ENCODE measurements around the gene FNDC4.

Gene FNDC4

DNA sequence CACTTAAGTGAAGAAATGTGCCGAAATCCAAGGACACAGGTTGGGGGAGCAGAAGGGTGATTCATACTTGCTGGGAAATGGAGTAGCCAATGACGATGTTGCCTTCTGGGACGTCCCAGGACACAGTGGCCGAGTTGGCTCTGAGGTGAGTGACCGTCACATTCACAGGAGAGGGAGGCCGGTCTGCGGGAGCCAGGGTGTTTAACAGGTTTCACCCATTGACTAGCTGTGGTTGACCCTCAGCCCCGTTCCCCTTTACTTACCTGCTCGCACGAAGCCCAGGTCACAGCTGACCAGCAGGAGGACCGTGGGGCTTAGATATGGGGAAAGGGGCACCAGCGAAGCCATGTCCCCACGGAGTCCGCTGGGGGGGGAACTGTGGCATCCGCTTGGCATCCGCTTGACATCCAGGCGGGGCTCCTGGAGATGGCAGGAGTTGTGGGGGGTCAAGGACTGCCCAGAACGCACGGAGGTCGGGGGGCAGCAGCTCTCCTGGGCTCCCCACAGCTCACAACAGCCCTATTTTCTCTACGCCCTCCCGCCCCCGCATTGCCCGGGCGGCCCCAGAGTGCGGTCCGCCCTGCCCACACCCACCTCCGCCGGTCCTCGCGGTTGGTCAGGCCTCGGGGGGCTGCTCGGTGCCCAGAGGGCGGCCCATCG lies 586 bp downstream of the FNDC4 start:
- Histone ChIP-seq H3K4me1 (ENCODE audit: control insufficient read depth, insufficient read depth, low read length) (peaks cover 2% of the 10 kb centered on the region; the same call in 1 of the 2 replicates), H3K27ac (ENCODE audit: low read length) (no peak overlapping the region), H3K27me3 (ENCODE audit: control insufficient read depth, insufficient read depth, low read length) (no peaks in the 10 kb centered on the region; the same call in 1 of the 2 replicates), H3K9me3 (ENCODE audit: control insufficient read depth, insufficient read depth, low read length) (no peaks in the 10 kb centered on the region), H3K36me3 (ENCODE audit: control insufficient read depth, insufficient read depth, low read length) (no peaks in the 10 kb centered on the region), H3K4me3 (ENCODE audit: low read length) (peak overlapping the region; percentile 71)
- WGBS (ENCODE audit: insufficient coverage, insufficient read length), result no CpG with 5 or more reads among the region's 35 CpGs
- DNase-seq (ENCODE audit: low read depth, low spot score), result no peak

DNA sequence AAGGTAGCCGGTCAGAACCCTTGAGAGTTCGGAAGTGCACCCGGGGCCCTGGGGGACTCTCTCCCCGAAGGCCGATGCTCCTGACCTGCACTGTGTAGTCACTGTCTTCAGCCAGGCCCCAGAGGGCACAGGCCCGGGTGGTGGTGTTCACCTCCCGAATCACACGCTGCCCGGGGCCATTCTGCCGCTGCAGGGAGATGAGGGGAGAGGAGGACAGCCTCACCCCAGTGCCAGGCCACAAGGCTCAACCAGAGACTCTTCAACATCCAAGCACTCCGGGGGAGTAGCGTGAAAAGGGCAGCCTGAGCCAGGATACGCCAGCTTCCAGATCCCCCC lies 1.1 kb downstream of the FNDC4 start:
- peaks cover 2% of the 10 kb centered on the region; the same call in 1 of the 2 replicates for H3K4me1 ChIP-seq (ENCODE audit: control insufficient read depth, insufficient read depth, low read length)
- no peak for DNase-seq (ENCODE audit: low read depth, low spot score)
- no peaks in the 10 kb centered on the region for H3K36me3 ChIP-seq (ENCODE audit: control insufficient read depth, insufficient read depth, low read length)
- no peak overlapping the region; the same call in 1 of the 2 replicates for H3K4me3 ChIP-seq (ENCODE audit: low read length)
- no peak overlapping the region for H3K27ac ChIP-seq (ENCODE audit: low read length)
- no CpG with 5 or more reads among the region's 13 CpGs for WGBS (ENCODE audit: insufficient coverage, insufficient read length)
- no peaks in the 10 kb centered on the region; the same call in 1 of the 2 replicates for H3K27me3 ChIP-seq (ENCODE audit: control insufficient read depth, insufficient read depth, low read length)
- H3K9me3 ChIP-seq (ENCODE audit: control insufficient read depth, insufficient read depth, low read length), result no peaks in the 10 kb centered on the region

DNA sequence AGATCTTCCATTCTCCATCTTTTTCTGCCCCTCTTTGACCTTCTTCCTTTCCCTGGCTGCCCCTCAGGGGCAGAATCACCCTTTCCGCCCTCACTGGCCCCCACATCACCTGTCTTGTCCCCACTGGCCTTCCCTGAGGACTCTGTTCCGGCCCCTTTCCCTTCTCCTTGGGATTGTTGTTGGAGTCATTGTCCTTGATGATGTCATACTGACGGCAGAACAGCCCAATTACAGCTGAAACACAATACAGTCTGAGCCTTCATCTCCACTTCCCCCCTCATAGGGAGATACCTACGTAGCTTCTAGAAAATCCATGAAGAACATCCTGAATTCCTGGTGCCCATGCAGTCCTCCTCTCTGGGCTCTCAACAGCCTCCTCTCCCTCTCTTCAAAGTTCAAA lies 2.4 kb downstream of the FNDC4 start:
- H3K4me3 ChIP-seq (ENCODE audit: low read length), result no peak overlapping the region
- no peaks in the 10 kb centered on the region for H3K9me3 ChIP-seq (ENCODE audit: control insufficient read depth, insufficient read depth, low read length)
- WGBS (ENCODE audit: insufficient coverage, insufficient read length), result no CpG with 5 or more reads among the region's 4 CpGs
- H3K27ac ChIP-seq (ENCODE audit: low read length), result no peak overlapping the region
- H3K4me1 ChIP-seq (ENCODE audit: control insufficient read depth, insufficient read depth, low read length), result peaks cover 2% of the 10 kb centered on the region; the same call in 1 of the 2 replicates
- no peak for DNase-seq (ENCODE audit: low read depth, low spot score)
- H3K36me3 ChIP-seq (ENCODE audit: control insufficient read depth, insufficient read depth, low read length), result no peaks in the 10 kb centered on the region
- no peaks in the 10 kb centered on the region; the same call in 1 of the 2 replicates for H3K27me3 ChIP-seq (ENCODE audit: control insufficient read depth, insufficient read depth, low read length)

DNA sequence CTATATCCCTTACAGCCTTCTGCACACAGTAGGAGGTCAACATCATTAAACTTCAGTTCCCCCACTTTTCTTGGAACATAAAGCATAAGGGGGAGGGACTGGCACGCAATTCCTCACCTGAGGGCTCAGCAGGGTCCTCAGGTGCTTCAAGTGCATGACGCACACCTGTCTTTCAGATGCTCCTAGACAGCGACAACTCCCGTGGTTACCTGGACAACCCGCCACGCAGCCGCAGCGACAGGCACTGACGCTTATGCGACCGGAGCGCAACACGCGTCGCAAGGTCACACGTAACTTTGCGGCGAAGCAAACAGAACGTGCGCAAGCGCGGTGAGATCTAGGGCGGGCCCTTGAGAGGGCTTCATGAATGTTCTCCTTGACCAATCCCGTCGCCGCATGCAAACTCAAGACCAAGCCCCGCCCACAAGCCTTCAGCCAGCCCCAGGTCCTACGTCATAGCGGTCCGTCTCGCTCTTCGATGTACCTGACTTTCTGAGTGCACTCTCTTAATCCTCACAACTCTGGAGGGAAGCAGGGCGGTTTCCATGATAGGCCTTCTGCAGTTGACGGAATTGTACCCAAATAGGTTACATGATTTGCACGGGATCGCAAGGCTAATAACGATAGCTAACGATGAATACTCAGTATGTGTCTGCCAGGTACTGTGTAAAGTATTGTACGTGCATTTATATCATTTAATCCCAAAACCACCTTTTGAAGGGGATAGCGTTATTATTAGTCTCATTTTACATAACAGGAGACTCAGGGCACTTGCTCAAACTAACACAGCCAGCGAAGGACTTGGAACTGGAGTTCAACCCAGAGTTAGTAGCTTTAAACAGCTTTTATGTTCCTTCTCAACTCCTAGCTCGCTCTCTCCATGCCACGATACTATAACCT lies 5.3 kb downstream of the FNDC4 start, which contains the start of gene IFT172:
TSS of gene IFT172 (minus strand) at position 246 of the 900 bp plus-strand sequence. CDS start at position 156, 90 bp downstream.
- H3K27me3 ChIP-seq (ENCODE audit: control insufficient read depth, insufficient read depth, low read length), result no peaks in the 10 kb centered on the region; the same call in 1 of the 2 replicates
- no CpG with 5 or more reads among the region's 43 CpGs for WGBS (ENCODE audit: insufficient coverage, insufficient read length)
- peak within 1 kb of the TSS; percentile 65; the same call in 1 of the 2 replicates for H3K4me3 ChIP-seq (ENCODE audit: low read length)
- DNase-seq (ENCODE audit: low read depth, low spot score), result peak; percentile 100
- H3K9me3 ChIP-seq (ENCODE audit: control insufficient read depth, insufficient read depth, low read length), result no peaks in the 10 kb centered on the region
- peaks cover 2% of the 10 kb centered on the region; the same call in 1 of the 2 replicates for H3K4me1 ChIP-seq (ENCODE audit: control insufficient read depth, insufficient read depth, low read length)
- no peak within 1 kb of the TSS for H3K27ac ChIP-seq (ENCODE audit: low read length)
- no peaks in the 10 kb centered on the region for H3K36me3 ChIP-seq (ENCODE audit: control insufficient read depth, insufficient read depth, low read length)

DNA sequence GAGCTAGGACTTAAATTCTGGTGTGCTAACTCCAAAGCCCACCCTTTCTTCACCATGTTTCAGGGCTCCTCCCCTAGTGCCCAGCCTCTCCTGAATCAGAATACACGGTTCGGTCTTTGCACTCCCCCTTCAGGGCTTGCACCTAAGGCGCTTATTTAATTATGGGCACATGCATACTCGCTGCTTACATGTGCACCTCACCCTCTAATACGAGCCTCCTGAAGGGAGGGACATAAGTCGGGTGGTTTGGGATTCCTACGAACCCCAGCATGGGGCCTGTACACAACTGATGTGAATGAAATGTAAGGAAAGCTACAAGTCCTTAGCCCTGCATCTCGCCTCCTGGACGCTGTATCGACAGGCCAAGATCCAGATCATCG lies 5.9 kb downstream of the FNDC4 start:
- Histone ChIP-seq H3K9me3 (ENCODE audit: control insufficient read depth, insufficient read depth, low read length) (no peaks in the 10 kb centered on the region), H3K27me3 (ENCODE audit: control insufficient read depth, insufficient read depth, low read length) (no peaks in the 10 kb centered on the region; the same call in 1 of the 2 replicates), H3K36me3 (ENCODE audit: control insufficient read depth, insufficient read depth, low read length) (no peaks in the 10 kb centered on the region), H3K4me1 (ENCODE audit: control insufficient read depth, insufficient read depth, low read length) (peaks cover under 1% of the 10 kb centered on the region; the same call in 1 of the 2 replicates), H3K27ac (ENCODE audit: low read length) (no peak overlapping the region), H3K4me3 (ENCODE audit: low read length) (peak overlapping the region; percentile 65; the same call in 1 of the 2 replicates)
- DNase-seq (ENCODE audit: low read depth, low spot score), result no peak
- no CpG with 5 or more reads among the region's 11 CpGs for WGBS (ENCODE audit: insufficient coverage, insufficient read length)

DNA sequence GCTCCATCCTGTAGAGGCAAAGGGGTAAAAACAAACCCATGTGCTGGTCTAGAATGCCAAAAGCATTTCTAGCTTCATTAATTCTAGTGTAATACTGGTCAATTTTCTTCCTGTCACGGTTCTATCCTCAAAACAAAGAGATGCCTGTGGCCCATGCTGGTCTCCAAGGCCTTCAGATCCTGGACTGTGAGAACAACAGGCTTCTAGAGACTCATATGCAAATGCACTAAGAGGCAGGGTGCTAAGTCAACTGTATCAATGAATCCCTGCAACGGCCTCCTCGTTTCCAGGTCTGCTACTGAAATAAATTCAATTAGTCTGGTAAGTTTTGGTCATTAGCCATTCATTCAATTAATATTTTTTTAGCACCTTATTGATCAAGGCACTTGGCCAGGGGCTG lies 9.5 kb downstream of the FNDC4 start:
- no peak for DNase-seq (ENCODE audit: low read depth, low spot score)
- Histone ChIP-seq H3K36me3 (ENCODE audit: control insufficient read depth, insufficient read depth, low read length) (no peaks in the 10 kb centered on the region), H3K4me3 (ENCODE audit: low read length) (no peak overlapping the region), H3K27ac (ENCODE audit: low read length) (no peak overlapping the region), H3K4me1 (ENCODE audit: control insufficient read depth, insufficient read depth, low read length) (no peaks in the 10 kb centered on the region), H3K27me3 (ENCODE audit: control insufficient read depth, insufficient read depth, low read length) (no peaks in the 10 kb centered on the region), H3K9me3 (ENCODE audit: control insufficient read depth, insufficient read depth, low read length) (no peaks in the 10 kb centered on the region)
- no CpG with 5 or more reads among the region's 3 CpGs for WGBS (ENCODE audit: insufficient coverage, insufficient read length)

DNA sequence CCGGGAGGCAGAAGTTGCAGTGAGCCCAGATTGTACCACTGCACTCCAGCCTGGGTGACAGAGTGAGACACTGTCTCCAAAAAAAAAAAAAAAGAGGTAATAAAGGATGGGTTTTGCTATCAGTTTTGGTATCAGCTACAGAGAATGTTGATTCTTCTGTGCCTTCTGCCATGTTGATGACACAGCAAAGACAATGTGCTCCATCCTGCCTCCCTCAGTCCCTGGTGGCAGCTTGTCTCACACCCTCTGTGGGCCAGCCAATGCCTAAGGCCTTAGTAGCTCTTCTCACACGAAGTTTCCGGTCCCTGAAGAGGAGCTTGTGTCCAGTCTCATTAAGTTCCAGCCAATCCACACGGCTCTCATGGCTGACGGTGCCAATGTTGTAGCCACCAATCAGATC lies 23.0 kb downstream of the FNDC4 start:
- no peaks in the 10 kb centered on the region for H3K27me3 ChIP-seq (ENCODE audit: control insufficient read depth, insufficient read depth, low read length)
- no peaks in the 10 kb centered on the region for H3K9me3 ChIP-seq (ENCODE audit: control insufficient read depth, insufficient read depth, low read length)
- DNase-seq (ENCODE audit: low read depth, low spot score), result no peak
- WGBS (ENCODE audit: insufficient coverage, insufficient read length), result no CpG with 5 or more reads among the region's 5 CpGs
- H3K4me3 ChIP-seq (ENCODE audit: low read length), result no peak overlapping the region
- H3K27ac ChIP-seq (ENCODE audit: low read length), result no peak overlapping the region
- H3K36me3 ChIP-seq (ENCODE audit: control insufficient read depth, insufficient read depth, low read length), result no peaks in the 10 kb centered on the region
- H3K4me1 ChIP-seq (ENCODE audit: control insufficient read depth, insufficient read depth, low read length), result no peaks in the 10 kb centered on the region

DNA sequence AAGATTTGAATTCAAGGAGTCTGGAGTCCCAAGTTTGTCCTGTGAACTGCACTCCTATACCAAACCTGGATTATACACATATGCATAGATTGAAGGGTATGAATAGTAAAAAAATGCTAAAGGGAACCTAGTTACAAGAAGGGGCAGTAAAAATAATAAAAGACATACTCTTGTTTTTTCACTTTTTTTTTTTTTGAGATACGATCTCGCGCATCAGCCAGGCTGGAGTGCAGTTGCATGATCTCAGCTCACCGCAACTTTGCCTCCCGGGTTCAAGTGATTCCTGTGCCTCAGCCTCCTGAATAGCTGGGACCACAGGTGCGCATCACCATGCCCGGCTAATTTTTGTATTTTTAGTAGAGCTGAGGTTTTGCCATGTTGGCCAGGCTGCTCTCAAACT lies 30.6 kb downstream of the FNDC4 start:
- H3K4me1 ChIP-seq (ENCODE audit: control insufficient read depth, insufficient read depth, low read length), result no peaks in the 10 kb centered on the region
- DNase-seq (ENCODE audit: low read depth, low spot score), result no peak
- no peaks in the 10 kb centered on the region for H3K36me3 ChIP-seq (ENCODE audit: control insufficient read depth, insufficient read depth, low read length)
- no peak overlapping the region for H3K27ac ChIP-seq (ENCODE audit: low read length)
- H3K27me3 ChIP-seq (ENCODE audit: control insufficient read depth, insufficient read depth, low read length), result no peaks in the 10 kb centered on the region
- no CpG with 5 or more reads among the region's 7 CpGs for WGBS (ENCODE audit: insufficient coverage, insufficient read length)
- no peaks in the 10 kb centered on the region for H3K9me3 ChIP-seq (ENCODE audit: control insufficient read depth, insufficient read depth, low read length)
- H3K4me3 ChIP-seq (ENCODE audit: low read length), result no peak overlapping the region

DNA sequence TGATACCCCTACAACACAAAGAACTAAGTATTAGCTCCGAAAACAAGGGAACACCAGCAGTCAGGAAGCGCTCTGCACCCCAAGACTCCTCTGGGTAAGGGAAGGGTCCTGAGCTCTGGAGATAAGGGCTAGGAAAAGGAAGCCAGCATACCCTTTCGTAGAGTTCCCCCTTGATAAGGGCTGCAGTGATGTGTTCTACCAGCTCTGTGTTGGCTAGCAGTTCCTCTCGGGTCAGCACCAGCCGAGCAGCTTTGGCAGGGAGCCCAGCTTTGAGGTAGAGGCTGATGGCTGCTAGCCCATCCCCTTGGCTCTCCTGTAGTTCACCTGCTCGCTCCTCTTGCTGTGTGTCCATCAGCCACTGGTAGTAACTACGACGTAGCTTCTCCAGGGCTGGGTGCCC lies 33.9 kb downstream of the FNDC4 start:
- Histone ChIP-seq H3K4me3 (ENCODE audit: low read length) (no peak overlapping the region), H3K36me3 (ENCODE audit: control insufficient read depth, insufficient read depth, low read length) (no peaks in the 10 kb centered on the region; the same call in 1 of the 2 replicates), H3K4me1 (ENCODE audit: control insufficient read depth, insufficient read depth, low read length) (no peaks in the 10 kb centered on the region), H3K9me3 (ENCODE audit: control insufficient read depth, insufficient read depth, low read length) (no peaks in the 10 kb centered on the region), H3K27me3 (ENCODE audit: control insufficient read depth, insufficient read depth, low read length) (no peaks in the 10 kb centered on the region), H3K27ac (ENCODE audit: low read length) (no peak overlapping the region)
- no peak for DNase-seq (ENCODE audit: low read depth, low spot score)
- WGBS (ENCODE audit: insufficient coverage, insufficient read length), result no CpG with 5 or more reads among the region's 8 CpGs

DNA sequence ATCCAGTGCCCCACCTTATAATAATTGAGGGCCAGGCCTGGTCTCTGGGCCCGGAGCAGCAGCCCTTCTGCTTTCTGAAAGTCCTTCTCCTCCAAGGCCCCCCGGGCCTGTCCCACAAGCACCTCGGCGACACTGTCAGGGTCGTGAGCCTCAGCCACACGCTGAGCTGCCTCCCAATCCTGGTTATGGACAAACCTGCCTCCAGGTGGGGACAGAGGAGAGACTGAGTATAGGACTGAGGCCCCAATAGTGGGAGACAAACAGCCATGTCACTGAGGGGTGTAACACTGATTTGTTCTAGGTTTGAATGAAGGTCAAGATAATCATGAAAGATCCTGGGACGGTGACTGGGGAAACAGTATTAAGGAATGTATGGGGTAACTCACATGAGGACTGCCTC lies 41.0 kb downstream of the FNDC4 start:
- no peak overlapping the region for H3K4me3 ChIP-seq (ENCODE audit: low read length)
- H3K27ac ChIP-seq (ENCODE audit: low read length), result no peak overlapping the region
- DNase-seq (ENCODE audit: low read depth, low spot score), result no peak
- H3K9me3 ChIP-seq (ENCODE audit: control insufficient read depth, insufficient read depth, low read length), result no peaks in the 10 kb centered on the region
- WGBS (ENCODE audit: insufficient coverage, insufficient read length), result no CpG with 5 or more reads among the region's 7 CpGs
- no peaks in the 10 kb centered on the region for H3K27me3 ChIP-seq (ENCODE audit: control insufficient read depth, insufficient read depth, low read length)
- no peaks in the 10 kb centered on the region for H3K4me1 ChIP-seq (ENCODE audit: control insufficient read depth, insufficient read depth, low read length)
- no peaks in the 10 kb centered on the region; the same call in 1 of the 2 replicates for H3K36me3 ChIP-seq (ENCODE audit: control insufficient read depth, insufficient read depth, low read length)
